Kidney tubule cell (primary cell): Measurements from ENCODE around the gene MRPL36.

ENCODE experiments used
- DNase-seq: peaks from one replicate; pipeline ENCODE4 v3.0.0-alpha.2; 2018; ENCODE audit warnings: low spot score

MRPL36 gene

DNA sequence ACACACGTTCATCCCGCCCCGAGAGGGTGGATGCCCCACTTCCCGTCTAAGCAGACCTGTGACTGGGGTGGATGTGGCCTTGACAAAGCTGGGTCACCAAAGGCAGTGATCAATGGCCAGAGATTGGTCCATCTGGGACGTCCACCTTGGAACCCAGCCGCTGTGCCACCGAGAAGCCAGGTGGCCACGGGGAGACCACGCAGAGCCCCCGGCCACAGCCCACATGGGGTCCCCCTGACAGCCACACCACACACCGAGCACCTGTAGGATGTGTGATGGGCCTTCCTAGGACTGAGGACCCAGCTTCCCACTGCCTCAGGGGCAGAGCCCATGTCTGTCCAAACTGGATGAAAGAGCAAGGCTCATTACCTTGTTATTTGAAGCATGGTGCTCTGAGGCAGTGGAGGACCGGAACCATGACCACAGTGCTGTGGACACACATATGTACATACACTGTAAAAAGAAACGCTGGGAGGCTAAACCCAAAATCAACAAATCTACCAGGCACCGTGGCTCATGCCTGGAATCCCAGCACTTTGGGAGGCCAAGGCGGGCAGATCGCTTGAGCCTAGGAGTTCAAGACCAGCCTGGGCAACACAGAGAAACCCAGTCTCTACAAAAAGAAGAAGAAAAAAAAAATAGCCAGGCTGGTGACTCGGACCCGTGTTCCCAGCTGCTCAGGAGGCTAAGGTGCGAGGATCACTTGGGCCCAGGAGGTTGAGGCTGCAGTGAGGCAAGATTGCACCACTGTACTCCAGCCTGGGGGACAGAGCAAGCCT lies 50.1 kb downstream of the MRPL36 start:
- no peak for DNase-seq

GRCh38 chr5:1748845-1749244 lies 50.8 kb downstream of the MRPL36 start:
- DNase-seq, result no peak
